ENCODE results near the gene CCDC157. TPM values are rescaled to one million over a fixed set of nuclear protein-coding genes. Genes with fewer than 3 reads are reported as not detected.

The CCDC157 gene
- total RNA-seq, 1 donor from 2014 or later: 4.7 TPM

DNA sequence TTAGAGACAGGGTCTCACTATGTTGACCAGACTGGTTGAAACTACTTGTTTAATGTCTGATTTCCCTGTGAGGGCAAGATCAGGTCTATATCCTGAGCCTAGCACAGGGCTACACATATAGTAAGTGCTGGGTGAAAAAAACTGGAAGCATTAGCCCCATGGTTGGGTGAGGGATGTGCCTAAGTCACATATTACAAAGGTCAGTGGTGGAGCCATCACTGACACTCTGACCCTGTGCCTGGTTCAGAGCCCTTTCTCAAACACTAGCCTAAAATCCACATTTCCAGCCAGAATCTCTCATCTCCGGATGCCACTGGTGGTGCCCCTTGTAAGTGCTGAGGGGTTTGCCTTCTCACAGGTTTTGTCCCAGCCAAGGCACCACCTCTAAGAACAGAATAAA lies 39.0 kb upstream of the CCDC157 start:
- no peak overlapping the region for H3K27ac Mint-ChIP-seq
- DNase-seq (ENCODE audit: low spot score in 2 of 2, unreplicated experiment in 2 of 2): no peak
- peaks cover 50% of the 10 kb centered on the region for H3K27me3 Mint-ChIP-seq (ENCODE audit: low read depth)
- H3K4me3 Mint-ChIP-seq: no peak overlapping the region
- no peaks in the 10 kb centered on the region for H3K36me3 Mint-ChIP-seq
- H3K9me3 Mint-ChIP-seq: no peaks in the 10 kb centered on the region
- TF ChIP-seq, protein P1, sequence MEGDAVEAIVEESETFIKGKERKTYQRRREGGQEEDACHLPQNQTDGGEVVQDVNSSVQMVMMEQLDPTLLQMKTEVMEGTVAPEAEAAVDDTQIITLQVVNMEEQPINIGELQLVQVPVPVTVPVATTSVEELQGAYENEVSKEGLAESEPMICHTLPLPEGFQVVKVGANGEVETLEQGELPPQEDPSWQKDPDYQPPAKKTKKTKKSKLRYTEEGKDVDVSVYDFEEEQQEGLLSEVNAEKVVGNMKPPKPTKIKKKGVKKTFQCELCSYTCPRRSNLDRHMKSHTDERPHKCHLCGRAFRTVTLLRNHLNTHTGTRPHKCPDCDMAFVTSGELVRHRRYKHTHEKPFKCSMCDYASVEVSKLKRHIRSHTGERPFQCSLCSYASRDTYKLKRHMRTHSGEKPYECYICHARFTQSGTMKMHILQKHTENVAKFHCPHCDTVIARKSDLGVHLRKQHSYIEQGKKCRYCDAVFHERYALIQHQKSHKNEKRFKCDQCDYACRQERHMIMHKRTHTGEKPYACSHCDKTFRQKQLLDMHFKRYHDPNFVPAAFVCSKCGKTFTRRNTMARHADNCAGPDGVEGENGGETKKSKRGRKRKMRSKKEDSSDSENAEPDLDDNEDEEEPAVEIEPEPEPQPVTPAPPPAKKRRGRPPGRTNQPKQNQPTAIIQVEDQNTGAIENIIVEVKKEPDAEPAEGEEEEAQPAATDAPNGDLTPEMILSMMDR (IDR thresholded peaks at IDR 0.05; ENCODE audit: unreplicated experiment): no peak
- peaks cover 19% of the 10 kb centered on the region for H3K4me1 Mint-ChIP-seq

DNA sequence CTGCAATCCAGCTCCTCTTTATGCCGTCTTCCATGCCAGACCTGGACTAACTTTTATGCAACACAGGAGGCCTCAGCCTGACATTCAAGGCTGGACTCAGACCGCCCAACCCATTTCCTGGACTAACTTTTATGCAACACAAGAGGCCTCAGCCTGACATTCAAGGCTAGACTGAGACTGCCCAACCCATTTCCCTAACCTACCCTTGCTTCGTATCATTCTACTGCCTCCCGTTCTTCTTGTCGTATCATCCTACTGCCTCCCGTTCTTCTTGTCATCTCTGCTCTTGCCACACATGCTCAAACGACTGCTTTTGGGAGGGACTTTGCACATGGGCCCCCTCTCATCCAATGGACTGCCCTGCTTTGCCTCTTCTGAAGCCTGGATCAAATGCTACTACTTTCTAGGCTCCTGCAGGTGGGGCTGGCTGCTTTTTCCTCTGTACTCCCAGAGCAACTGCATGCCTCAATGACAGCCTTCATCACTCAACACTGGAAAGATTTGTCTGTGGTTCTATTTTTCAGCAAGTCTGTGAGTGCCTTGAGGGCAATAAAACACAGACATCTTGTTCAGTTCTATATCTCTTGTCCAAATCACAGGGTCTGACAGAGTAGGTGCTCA lies 37.9 kb upstream of the CCDC157 start:
- TF ChIP-seq, protein P1 (IDR thresholded peaks at IDR 0.05; ENCODE audit: unreplicated experiment): no peak
- Mint-ChIP-seq H3K9me3 (no peaks in the 10 kb centered on the region), H3K36me3 (peaks cover 3% of the 10 kb centered on the region), H3K4me1 (peaks cover 13% of the 10 kb centered on the region), H3K4me3 (no peak overlapping the region), H3K27me3 (ENCODE audit: low read depth) (peaks cover 59% of the 10 kb centered on the region), H3K27ac (no peak overlapping the region)
- DNase-seq (ENCODE audit: low spot score in 2 of 2, unreplicated experiment in 2 of 2): no peak

DNA sequence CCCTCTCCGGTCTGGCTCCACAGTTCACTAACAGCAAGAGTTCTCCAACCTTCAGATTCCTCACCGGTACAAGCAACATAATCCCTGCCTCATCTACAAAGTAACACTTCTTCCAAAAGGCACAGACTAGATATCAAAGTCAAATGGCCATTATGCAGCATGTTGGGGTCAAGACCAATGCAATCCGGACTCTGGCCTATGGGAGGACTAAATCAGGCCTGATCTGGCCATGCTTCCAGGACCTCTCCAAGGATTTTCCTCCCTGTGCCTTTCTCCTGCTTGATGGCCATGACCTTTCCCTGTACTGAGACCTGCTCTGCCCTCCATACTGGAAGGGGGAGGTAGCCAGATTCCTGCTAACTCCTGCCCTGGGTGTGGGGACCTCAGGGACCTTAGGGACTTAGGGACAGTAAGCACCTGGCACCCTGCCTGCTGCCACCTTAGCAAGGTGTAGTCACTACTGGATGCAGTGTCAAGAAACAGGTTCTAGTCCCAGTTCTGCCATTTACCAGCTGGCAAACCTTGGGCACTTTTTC lies 36.7 kb upstream of the CCDC157 start:
- Mint-ChIP-seq H3K4me3 (no peak overlapping the region), H3K27me3 (ENCODE audit: low read depth) (peaks cover 67% of the 10 kb centered on the region), H3K36me3 (peaks cover 3% of the 10 kb centered on the region), H3K4me1 (peaks cover 19% of the 10 kb centered on the region), H3K9me3 (no peaks in the 10 kb centered on the region), H3K27ac (no peak overlapping the region)
- TF ChIP-seq, protein P1 (IDR thresholded peaks at IDR 0.05; ENCODE audit: unreplicated experiment): no peak
- no peak for DNase-seq (ENCODE audit: low spot score in 2 of 2, unreplicated experiment in 2 of 2)

DNA sequence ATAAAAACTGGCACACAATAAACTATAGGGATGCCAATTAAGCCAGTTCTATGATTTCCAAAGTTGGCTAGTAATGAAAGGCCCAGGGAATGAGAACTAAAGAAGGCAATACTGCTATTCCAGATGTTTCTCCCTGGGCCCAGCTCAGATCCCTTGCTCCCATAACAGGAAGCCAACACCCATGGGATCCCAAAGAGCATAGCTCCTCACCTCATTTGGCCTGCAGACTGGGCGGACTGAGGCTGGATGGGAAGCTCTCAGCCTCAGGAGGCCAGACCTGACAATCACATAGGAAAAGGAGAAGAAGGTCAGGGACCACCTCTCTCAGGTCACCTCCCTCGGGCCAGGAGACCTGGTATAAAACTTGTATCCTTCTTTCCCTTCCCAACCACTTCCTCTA lies 35.3 kb upstream of the CCDC157 start:
- DNase-seq (ENCODE audit: low spot score in 2 of 2, unreplicated experiment in 2 of 2): no peak
- TF ChIP-seq, protein P1 (IDR thresholded peaks at IDR 0.05; ENCODE audit: unreplicated experiment): no peak
- no peaks in the 10 kb centered on the region for H3K9me3 Mint-ChIP-seq
- no peak overlapping the region for H3K27ac Mint-ChIP-seq
- peaks cover 3% of the 10 kb centered on the region for H3K36me3 Mint-ChIP-seq
- H3K4me1 Mint-ChIP-seq: peaks cover 30% of the 10 kb centered on the region
- peaks cover 63% of the 10 kb centered on the region for H3K27me3 Mint-ChIP-seq (ENCODE audit: low read depth)
- H3K4me3 Mint-ChIP-seq: no peak overlapping the region

DNA sequence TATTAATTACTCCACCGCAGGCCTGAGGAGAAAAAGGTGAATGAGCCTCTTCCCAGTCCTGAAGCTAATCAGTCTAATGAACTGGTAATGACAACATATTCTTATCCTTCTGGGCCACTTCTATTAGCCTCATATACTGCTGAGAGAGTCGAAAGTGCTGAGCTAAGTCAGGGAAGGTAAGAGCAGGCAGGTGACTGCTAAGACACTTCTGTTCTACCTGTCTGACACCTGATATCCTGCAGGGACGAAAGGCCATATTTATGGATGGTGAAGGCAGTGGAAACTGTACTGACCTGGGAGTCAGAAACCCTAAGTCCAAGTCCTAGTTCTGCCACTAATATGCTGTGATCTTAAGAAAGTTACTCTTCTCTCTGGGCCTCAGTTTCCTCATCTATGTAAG lies 33.6 kb upstream of the CCDC157 start:
- Mint-ChIP-seq H3K4me1 (peaks cover 41% of the 10 kb centered on the region), H3K27me3 (ENCODE audit: low read depth) (peaks cover 49% of the 10 kb centered on the region), H3K9me3 (no peaks in the 10 kb centered on the region), H3K36me3 (peaks cover 3% of the 10 kb centered on the region), H3K27ac (no peak overlapping the region), H3K4me3 (no peak overlapping the region)
- TF ChIP-seq, protein P1 (IDR thresholded peaks at IDR 0.05; ENCODE audit: unreplicated experiment): no peak
- no peak for DNase-seq (ENCODE audit: low spot score in 2 of 2, unreplicated experiment in 2 of 2)
